NT2/D1 (cell line): ENCODE results near the gene XPC.

ENCODE experiments used
- DNase-seq: peaks from one replicate; pipeline ENCODE4 v3.0.0-alpha.2; 2011; ENCODE audit warnings: low read depth, low spot score
- H3K27me3 ChIP-seq: 2 replicates; pipeline ENCODE4 v1.6.0; 2011; ENCODE audit warnings: mild to moderate bottlenecking; ENCODE audit not compliant: insufficient read length, insufficient read depth
- H3K36me3 ChIP-seq: 2 replicates; pipeline ENCODE4 v1.6.1; 2011; ENCODE audit warnings: mild to moderate bottlenecking, low read length, mixed read lengths; ENCODE audit not compliant: insufficient read depth, insufficient read length
- H3K4me1 ChIP-seq: 2 replicates; pipeline ENCODE4 v1.5.1; 2011; ENCODE audit not compliant: insufficient read depth, insufficient read length
- H3K4me3 ChIP-seq: 2 replicates; pipeline ENCODE4 v1.5.1; 2011; ENCODE audit warnings: low read depth; ENCODE audit not compliant: insufficient read length
- H3K9ac ChIP-seq: 2 replicates; pipeline ENCODE4 v1.6.0; 2011; ENCODE audit warnings: low read depth; ENCODE audit not compliant: insufficient read length
- H3K9me3 ChIP-seq: 2 replicates; pipeline ENCODE4 v1.5.1; 2011; ENCODE audit warnings: mild to moderate bottlenecking, low read length; ENCODE audit not compliant: insufficient read depth
- SUZ12 ChIP-seq: IDR thresholded peaks from 2 replicates; pipeline ENCODE4 v1.6.1; 2011; ENCODE audit not compliant: insufficient read length, insufficient read depth; ENCODE audit errors: extremely low read depth
- YY1 ChIP-seq: IDR thresholded peaks from 2 replicates; pipeline ENCODE4 v1.6.1; 2011; ENCODE audit not compliant: insufficient read length, insufficient read depth
- ZNF274 ChIP-seq: IDR thresholded peaks from 2 replicates; pipeline ENCODE4 v1.6.1; 2011; ENCODE audit warnings: mild to moderate bottlenecking, low read depth, low read length

Gene XPC

DNA sequence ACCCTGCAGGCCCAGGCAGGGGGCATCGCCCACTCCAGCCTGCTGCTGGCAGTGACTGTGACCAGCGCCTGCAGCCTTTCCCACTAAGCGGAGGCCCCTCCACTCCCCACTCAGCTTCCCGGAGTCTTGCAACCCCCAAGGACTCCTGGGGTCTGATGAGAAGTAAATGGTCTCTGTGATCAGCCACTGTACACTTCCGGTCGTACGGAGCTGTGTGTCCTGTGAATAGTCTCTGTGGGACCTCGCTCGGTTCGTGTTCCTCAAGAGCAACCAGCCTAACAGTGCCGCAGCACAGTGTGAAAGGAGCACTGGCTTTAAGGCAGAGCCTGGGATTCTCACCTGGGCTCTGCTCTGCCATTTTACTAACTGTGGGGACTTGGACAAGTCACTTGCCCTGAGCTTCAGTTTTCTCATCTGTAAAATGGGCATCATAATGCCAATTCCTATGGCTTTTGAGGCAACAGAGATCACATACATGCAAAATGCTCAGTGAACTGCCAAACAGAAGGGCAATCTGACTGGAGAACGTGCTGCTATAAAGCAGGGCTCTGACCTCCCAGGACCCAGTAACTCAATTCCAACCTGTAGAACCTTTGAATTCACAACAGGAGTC lies 26.8 kb downstream of the XPC start:
- Histone ChIP-seq H3K4me1 (peaks cover 12% of the 10 kb centered on the region), H3K36me3 (peaks cover 83% of the 10 kb centered on the region), H3K9ac (no peak overlapping the region), H3K4me3 (no peak overlapping the region), H3K9me3 (no peaks in the 10 kb centered on the region), H3K27me3 (no peaks in the 10 kb centered on the region)
- no peak for TF ChIP-seq SUZ12
- no peak for TF ChIP-seq YY1
- no peak for TF ChIP-seq ZNF274
- no peak for DNase-seq

DNA sequence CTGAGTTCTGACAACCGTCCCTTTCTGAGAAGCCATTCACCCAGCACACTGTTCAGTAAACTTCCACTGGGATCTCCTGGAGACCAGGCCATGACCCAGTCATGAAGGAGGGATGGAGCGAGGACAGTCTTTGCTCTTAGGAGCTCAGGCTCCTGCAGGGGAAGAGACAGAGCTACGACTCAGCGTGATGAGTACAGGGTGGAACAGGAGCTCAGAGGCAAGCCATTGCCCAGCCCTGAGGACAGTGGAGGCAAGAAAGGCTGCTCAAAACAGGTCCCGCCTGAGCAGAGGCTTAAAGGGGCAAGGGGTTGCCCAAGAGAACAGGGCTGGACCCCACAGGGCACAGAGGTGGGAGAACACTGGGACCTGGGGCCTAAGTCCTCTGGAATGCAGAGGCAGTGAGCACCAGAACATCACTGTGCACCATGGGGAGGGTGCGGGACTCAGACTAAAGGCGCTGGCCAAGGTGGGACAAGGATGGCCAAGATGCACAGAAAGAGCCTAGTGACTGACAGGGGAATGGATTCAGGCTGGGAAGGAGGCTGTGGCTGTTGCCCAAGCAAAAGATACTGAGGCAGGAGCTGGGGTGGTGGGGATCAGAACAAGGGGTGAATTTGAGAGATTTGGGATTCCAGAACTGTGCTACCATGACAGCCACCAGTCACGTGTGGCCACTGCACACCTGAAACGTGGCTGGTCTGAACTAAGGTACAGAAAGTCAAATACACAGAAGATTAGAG lies 27.7 kb downstream of the XPC start:
- Histone ChIP-seq H3K36me3 (peaks cover 83% of the 10 kb centered on the region), H3K27me3 (no peaks in the 10 kb centered on the region), H3K9ac (no peak overlapping the region), H3K4me1 (peaks cover 14% of the 10 kb centered on the region), H3K4me3 (no peak overlapping the region), H3K9me3 (no peaks in the 10 kb centered on the region)
- TF ChIP-seq ZNF274 = no peak
- no peak for TF ChIP-seq SUZ12
- no peak for TF ChIP-seq YY1
- DNase-seq = no peak

DNA sequence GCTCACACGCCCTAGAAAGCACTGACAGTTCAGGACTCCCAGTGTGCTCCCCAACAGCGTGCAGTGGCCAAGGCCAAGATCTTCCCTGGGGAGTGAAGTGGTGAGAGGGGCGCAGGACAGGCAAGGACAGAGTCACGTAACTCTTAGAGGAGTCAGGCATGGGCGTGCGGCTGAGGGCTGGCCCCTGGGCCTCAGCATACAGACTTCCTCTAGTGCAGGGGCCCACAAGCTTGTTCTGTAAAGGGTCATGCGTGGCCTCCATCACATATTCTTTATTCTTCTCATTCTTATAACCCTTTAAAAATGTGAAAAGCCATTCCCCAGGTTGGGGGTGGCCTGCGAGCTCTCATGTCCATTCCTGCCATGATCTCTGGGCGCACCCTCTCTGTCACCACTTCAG lies 28.3 kb downstream of the XPC start:
- DNase-seq = no peak
- Histone ChIP-seq H3K27me3 (no peaks in the 10 kb centered on the region), H3K36me3 (peaks cover 88% of the 10 kb centered on the region), H3K9ac (no peak overlapping the region), H3K4me3 (no peak overlapping the region), H3K9me3 (no peaks in the 10 kb centered on the region), H3K4me1 (peaks cover 19% of the 10 kb centered on the region)
- no peak for TF ChIP-seq YY1
- no peak for TF ChIP-seq ZNF274
- TF ChIP-seq SUZ12 = no peak

DNA sequence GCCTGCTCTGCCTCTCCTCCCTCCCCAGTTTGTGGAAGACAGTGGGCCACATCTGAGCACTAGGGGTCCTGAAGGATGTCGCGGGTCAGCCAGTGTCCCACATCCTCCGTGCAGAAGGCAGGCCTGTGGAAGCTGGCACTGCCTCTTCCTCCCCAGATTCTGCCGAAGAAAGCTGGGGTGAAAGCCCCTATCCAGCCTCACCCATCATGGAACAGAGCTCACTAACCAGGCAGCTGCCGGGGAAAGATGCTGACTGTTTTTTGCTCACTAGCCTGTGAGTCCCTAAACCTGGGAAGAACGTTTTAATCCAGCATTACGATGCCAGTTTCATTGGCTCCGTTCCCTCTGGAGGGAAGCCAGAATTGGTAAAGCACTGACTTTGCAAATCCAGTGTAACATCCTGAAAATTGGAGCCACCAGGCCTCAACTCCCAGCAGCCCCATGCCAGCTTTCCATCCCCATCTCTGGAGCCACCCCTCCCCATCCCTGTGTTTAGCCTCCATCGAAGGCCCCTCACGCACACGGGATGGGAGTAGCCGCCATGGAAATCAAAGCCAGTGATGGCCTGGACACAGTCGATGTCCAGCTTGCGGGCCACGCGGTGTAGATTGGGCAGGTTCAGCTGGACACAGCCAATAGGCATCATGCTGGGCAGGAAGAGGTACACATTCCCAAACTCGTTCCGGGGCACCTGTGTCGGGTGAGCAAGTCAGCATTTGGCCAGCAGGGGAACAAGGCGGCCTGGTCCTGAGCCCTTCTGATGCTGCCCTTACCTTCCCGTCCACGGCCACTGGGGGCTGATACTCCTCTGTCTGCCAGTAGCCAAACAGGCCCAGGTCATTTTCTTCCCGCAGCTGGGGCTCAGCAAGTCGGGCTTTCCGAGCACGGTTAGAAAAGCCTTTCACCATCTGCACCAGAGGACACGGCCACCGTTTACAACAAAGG lies 30.1 kb downstream of the XPC start:
- peak; percentile 81 for DNase-seq
- peak overlapping the region; percentile 13 for H3K9ac ChIP-seq
- no peak overlapping the region for H3K4me3 ChIP-seq
- H3K9me3 ChIP-seq = no peaks in the 10 kb centered on the region
- peaks cover 72% of the 10 kb centered on the region for H3K36me3 ChIP-seq
- peaks cover 25% of the 10 kb centered on the region for H3K4me1 ChIP-seq
- TF ChIP-seq YY1 (no peak), SUZ12 (no peak), ZNF274 (no peak)
- no peaks in the 10 kb centered on the region for H3K27me3 ChIP-seq

DNA sequence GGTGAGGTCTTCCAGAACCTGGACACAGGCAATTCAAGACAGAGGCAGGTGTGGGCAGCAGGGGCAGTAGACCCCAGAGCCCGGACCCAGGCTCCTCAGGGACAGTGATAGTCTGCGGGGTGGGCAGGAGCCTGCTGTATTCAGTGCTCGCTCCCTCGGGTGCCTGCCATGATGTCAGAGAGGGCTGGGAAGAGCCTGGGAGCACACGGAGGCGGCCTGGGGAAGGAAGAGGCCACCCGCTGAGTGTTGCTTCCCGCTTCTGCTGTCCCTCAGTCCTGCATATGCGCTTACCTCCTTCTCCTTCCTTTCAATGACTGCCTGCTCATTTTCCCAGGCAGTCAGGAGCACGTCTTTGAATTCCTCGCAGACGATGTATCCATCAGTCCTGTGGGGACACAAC lies 30.8 kb downstream of the XPC start:
- TF ChIP-seq SUZ12 = no peak
- no peak for TF ChIP-seq YY1
- TF ChIP-seq ZNF274 = no peak
- peak overlapping the region; percentile 13 for H3K9ac ChIP-seq
- H3K36me3 ChIP-seq = peaks cover 71% of the 10 kb centered on the region
- H3K9me3 ChIP-seq = no peaks in the 10 kb centered on the region
- DNase-seq = peak; percentile 57
- no peaks in the 10 kb centered on the region for H3K27me3 ChIP-seq
- peaks cover 25% of the 10 kb centered on the region for H3K4me1 ChIP-seq
- H3K4me3 ChIP-seq = no peak overlapping the region

DNA sequence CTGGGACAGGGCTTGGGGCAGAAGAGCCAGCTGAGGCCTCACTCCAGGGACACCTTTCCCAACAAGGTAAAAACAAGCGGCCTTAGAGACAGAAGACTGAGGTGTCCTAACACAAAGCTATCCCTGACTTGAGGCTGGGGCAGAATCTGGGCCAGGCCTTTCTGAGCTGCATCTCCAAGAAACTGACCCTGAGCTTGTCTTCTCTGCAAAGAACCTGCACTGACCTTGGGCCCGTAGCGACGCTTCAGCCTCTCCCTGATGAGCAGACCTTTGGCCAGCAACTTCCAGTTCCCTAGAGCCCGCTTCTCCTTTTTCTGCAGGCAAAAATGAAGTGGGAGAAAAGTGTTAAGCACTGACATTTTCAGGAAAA lies 31.4 kb downstream of the XPC start:
- TF ChIP-seq YY1 (no peak), ZNF274 (no peak), SUZ12 (no peak)
- no peak for DNase-seq
- Histone ChIP-seq H3K36me3 (peaks cover 68% of the 10 kb centered on the region), H3K27me3 (no peaks in the 10 kb centered on the region), H3K9ac (no peak overlapping the region), H3K4me1 (peaks cover 25% of the 10 kb centered on the region), H3K4me3 (no peak overlapping the region), H3K9me3 (no peaks in the 10 kb centered on the region)
